Measurements from ENCODE around the gene SMPD3. TPM values are rescaled to one million over a fixed set of nuclear protein-coding genes. Genes with fewer than 3 reads are reported as not detected.

The SMPD3 gene

Small RNA genes lying within 50 kb of the gene (small RNA-seq; reads per million reads assigned to genes)
- gene RF00019 (not detected), gene RNU4-30P (not detected)

Measured in skeletal muscle satellite cell (primary cell).